Body of pancreas (tissue), 4 donors: ENCODE results near the gene HIPK1. TPM values are rescaled to one million over a fixed set of nuclear protein-coding genes. Genes with fewer than 3 reads are reported as not detected.

Experiments used
- ATAC-seq: fragments of 150-250 bp; one replicate; pipeline ENCODE4 v1.9.1; 2016
- DNase-seq, 4 donors: peaks; one replicate each; pipeline ENCODE4 v3.0.0-alpha.2; 2019
- H3K27ac ChIP-seq, 4 donors: fragments of 200-600 bp; sonication (generic); 1 replicate in 3 of 4; 2 replicates in 1 of 4; pipeline versions ENCODE4 v1.5.1 to v1.6.1; 2016 to 2019; ENCODE audit warnings: mild to moderate bottlenecking in 1 of 4, mixed read lengths in 1 of 4, moderate library complexity in 1 of 4
- H3K27me3 ChIP-seq, 2 donors: fragments of 200-600 bp; sonication (generic); one replicate each; pipeline ENCODE4 v1.6.0; 2016; ENCODE audit warnings: mild to moderate bottlenecking in 1 of 2
- H3K36me3 ChIP-seq, 2 donors: fragments of 200-600 bp; sonication (generic); replicated peaks in 1 of 2; 2 replicates each; pipeline ENCODE4 v1.5.1; 2016; ENCODE audit warnings: low read depth in 2 of 2; ENCODE audit not compliant: insufficient read depth in 1 of 2
- H3K4me1 ChIP-seq: fragments of 200-600 bp; sonication (generic); one replicate; pipeline ENCODE4 v1.6.0; 2016
- H3K4me3 ChIP-seq, 2 donors: fragments of 200-600 bp; sonication (generic); 1 replicate in 1 of 2; 2 replicates in 1 of 2; pipeline ENCODE4 v1.5.1; 2016 to 2019
- H3K9me3 ChIP-seq, 3 donors: fragments of 200-600 bp; sonication (generic); 1 replicate in 2 of 3; 2 replicates in 1 of 3; pipeline ENCODE4 v1.5.1; 2016
- CTCF ChIP-seq, 7 experiments: fragments of 450-650 bp in 4 of 7; fragments of 200-600 bp in 3 of 7; sonication (generic) in 3 of 7; IDR thresholded peaks; one replicate each; pipeline ENCODE4 v1.5.1; 2016 to 2019; ENCODE audit warnings: antibody characterized with exemption in 7 of 7
- POLR2A ChIP-seq, 3 donors: fragments of 450-650 bp; IDR thresholded peaks; one replicate each; pipeline ENCODE4 v1.6.1; 2016; ENCODE audit warnings: antibody characterized with exemption in 3 of 3, mild to moderate bottlenecking in 2 of 3
- WGBS, 2 donors: methylation state at CpG; one replicate each; pipeline ENCODE4 v1.1.5; 2017; 5-methylcytosine and 5-hydroxymethylcytosine counted together
- intact Hi-C: fragments of 100-400 bp; cut with DNase I; formaldehyde crosslinking; loops from one replicate; pipeline ENCODE4 v1.15.1; 2023
- total RNA-seq, 2 donors: library from RNA; depleted of rRNA; stranded (reverse); fragments of >200 nt; gene quantifications; one replicate each; pipeline ENCODE4 v1.1.0, GENCODE V29; 2016

HIPK1 gene
- total RNA-seq, 2 donors from 2014 or later, result 22.7 to 30.1 TPM

DNA sequence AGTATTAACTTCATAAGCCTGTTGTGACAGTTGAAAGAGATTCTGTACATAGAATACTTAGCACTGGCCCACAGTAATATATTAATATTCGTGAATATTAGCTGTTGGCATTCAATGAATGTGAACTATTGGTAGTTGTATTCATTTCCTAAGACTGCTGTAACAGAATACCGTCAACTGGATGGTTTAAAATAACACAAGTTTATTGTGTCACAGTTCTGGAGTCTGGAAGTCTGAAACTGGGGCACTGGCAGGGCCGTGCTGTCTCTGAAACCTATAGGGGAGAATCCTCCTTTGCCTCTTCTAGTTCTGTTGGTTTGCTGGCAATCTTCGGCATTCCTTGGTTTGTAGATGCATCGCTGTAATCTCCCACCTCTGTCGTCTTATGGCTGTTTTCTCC is 97.7 kb downstream of the HIPK1 start:
- Histone ChIP-seq H3K4me1 (no peaks in the 10 kb centered on the region), H3K27me3 (no peaks in the 10 kb centered on the region), H3K9me3 (no peaks in the 10 kb centered on the region), H3K36me3 (no peaks in the 10 kb centered on the region), H3K4me3 (no peak overlapping the region), H3K27ac (no peak overlapping the region)
- DNase-seq (no peak), ATAC-seq (no peak)
- 87 to 89% methylated on average over 6 of the region's 6 CpGs for WGBS, 2 donors
- intact Hi-C loops, result no loop called here
- no peak for TF ChIP-seq POLR2A (IDR thresholded peaks at IDR 0.05)
- no peak for TF ChIP-seq CTCF (IDR thresholded peaks at IDR 0.05)

Other genes starting within 250 kb of the HIPK1 start
- 10 to 100 TPM in 1 of 2 donors, 1 to 10 TPM in 1; 9.3 to 29.7 TPM for gene PHTF1, start 169.8 kb upstream of the HIPK1 start, total RNA-seq
- 10 to 100 TPM; 14.2 to 17.4 TPM for gene RSBN1, start 116.8 kb upstream of the HIPK1 start, total RNA-seq
- gene PTPN22, start 57.6 kb upstream of the HIPK1 start, total RNA-seq, result 1 to 10 TPM; 2.9 to 4.6 TPM
- 10 to 100 TPM; 13.5 to 28.0 TPM for gene BCL2L15, start 41.7 kb upstream of the HIPK1 start, total RNA-seq
- 10 to 100 TPM; 21.3 to 33.0 TPM for gene AP4B1, start 24.5 kb upstream of the HIPK1 start, total RNA-seq
- gene DCLRE1B, start 24.0 kb upstream of the HIPK1 start, total RNA-seq, result 1 to 10 TPM; 1.3 to 2.1 TPM
- 10 to 100 TPM in 1 of 2 donors, 1 to 10 TPM in 1; 9.9 to 30.7 TPM for gene OLFML3, start 50.1 kb downstream of the HIPK1 start, total RNA-seq
- gene SYT6, start 224.5 kb downstream of the HIPK1 start, total RNA-seq, result 1 to 10 TPM; 3.3 to 4.4 TPM